HepG2 (cell line): Measurements from ENCODE around the gene GINS2. TPM values are rescaled to one million over a fixed set of nuclear protein-coding genes. Genes with fewer than 3 reads are reported as not detected.

Experiments used
- ATF5 ChIP-seq: sonication (generic); formaldehyde crosslinking; IDR thresholded peaks from 2 replicates; pipeline ENCODE4 v1.4.0; 2020; ENCODE audit warnings: mild to moderate bottlenecking, low read depth, missing genetic modification reagents
- E2F1 ChIP-seq: sonication (generic); formaldehyde crosslinking; IDR thresholded peaks from 2 replicates; pipeline ENCODE4 v1.5.0; 2020; ENCODE audit warnings: missing genetic modification reagents
- FOXP4 ChIP-seq: sonication (generic); formaldehyde crosslinking; IDR thresholded peaks from 2 replicates; pipeline ENCODE4 v1.4.0; 2020; ENCODE audit warnings: missing genetic modification reagents
- GTF2F1 ChIP-seq: fragments of 150-350 bp; IDR thresholded peaks from 2 replicates; pipeline ENCODE4 v1.6.1; 2014; ENCODE audit warnings: low read length
- GZF1 ChIP-seq: sonication (generic); formaldehyde crosslinking; IDR thresholded peaks from 2 replicates; pipeline ENCODE4 v1.5.1; 2020; ENCODE audit warnings: mild to moderate bottlenecking, missing genetic modification reagents
- HBP1 ChIP-seq: IDR thresholded peaks from 2 replicates; pipeline ENCODE4 v1.6.1; 2016; ENCODE audit warnings: low read depth, control low read depth
- KAT8 ChIP-seq: IDR thresholded peaks from 2 replicates; pipeline ENCODE4 v1.6.1; 2016; ENCODE audit warnings: missing genetic modification reagents, missing compliant biosample characterization
- MIER3 ChIP-seq: IDR thresholded peaks from 2 replicates; pipeline ENCODE4 v1.6.1; 2016; ENCODE audit warnings: missing compliant biosample characterization, borderline replicate concordance
- MTA3 ChIP-seq: sonication (generic); formaldehyde crosslinking; IDR thresholded peaks from 2 replicates; pipeline ENCODE4 v1.4.0; 2020; ENCODE audit warnings: missing genetic modification reagents
- NFE2L1 ChIP-seq: sonication (generic); formaldehyde crosslinking; IDR thresholded peaks from 2 replicates; pipeline ENCODE4 v1.4.0; 2020; ENCODE audit warnings: missing genetic modification reagents, mild to moderate bottlenecking, borderline replicate concordance
- NONO ChIP-seq, 2 experiments: fragments of 450-650 bp in 1 of 2; sonication (generic) in 1 of 2; formaldehyde crosslinking in 1 of 2; IDR thresholded peaks in 1 of 2; conservative IDR thresholded peaks in 1 of 2; 2 replicates each; pipeline versions ENCODE4 v1.6.1 to v1.8.0; 2017 to 2022; ENCODE audit warnings: mild to moderate bottlenecking in 1 of 2, missing genetic modification reagents in 1 of 2, moderate library complexity in 1 of 2
- PLRG1 ChIP-seq: fragments of 450-650 bp; conservative IDR thresholded peaks from 2 replicates; pipeline ENCODE4 v1.6.1; 2016
- SCMH1 ChIP-seq: sonication (generic); formaldehyde crosslinking; IDR thresholded peaks from 2 replicates; pipeline ENCODE4 v1.9.0; 2021; ENCODE audit warnings: missing genetic modification reagents, mild to moderate bottlenecking, borderline replicate concordance
- THYN1 ChIP-seq: sonication (generic); formaldehyde crosslinking; IDR thresholded peaks from 2 replicates; pipeline ENCODE4 v1.8.1; 2023; ENCODE audit warnings: low read depth, mild to moderate bottlenecking, moderate library complexity, missing genetic modification reagents, borderline replicate concordance
- ZNF207 ChIP-seq: fragments of 450-650 bp; IDR thresholded peaks from 2 replicates; pipeline ENCODE4 v1.6.1; 2016; ENCODE audit warnings: antibody characterized with exemption, borderline replicate concordance
- ZNF343 ChIP-seq: sonication (generic); formaldehyde crosslinking; IDR thresholded peaks from 2 replicates; pipeline ENCODE4 v1.4.0; 2020; ENCODE audit warnings: mild to moderate bottlenecking, missing genetic modification reagents
- ZNF432 ChIP-seq: sonication (generic); formaldehyde crosslinking; IDR thresholded peaks from 2 replicates; pipeline ENCODE4 v1.5.0; 2020; ENCODE audit warnings: missing genetic modification reagents, mild to moderate bottlenecking, borderline replicate concordance
- ZNF563 ChIP-seq: sonication (generic); formaldehyde crosslinking; IDR thresholded peaks from 2 replicates; pipeline ENCODE4 v1.8.0; 2022; ENCODE audit warnings: mild to moderate bottlenecking, moderate library complexity, missing genetic modification reagents
- ZNF574 ChIP-seq: sonication (generic); formaldehyde crosslinking; IDR thresholded peaks from 2 replicates; pipeline ENCODE4 v1.4.0; 2020; ENCODE audit warnings: missing genetic modification reagents
- ZNF576 ChIP-seq: sonication (generic); formaldehyde crosslinking; IDR thresholded peaks from 2 replicates; pipeline ENCODE4 v1.4.0; 2020; ENCODE audit warnings: mild to moderate bottlenecking, missing genetic modification reagents
- ZNF598 ChIP-seq: sonication (generic); formaldehyde crosslinking; IDR thresholded peaks from 2 replicates; pipeline ENCODE4 v1.5.1; 2020; ENCODE audit warnings: mild to moderate bottlenecking, missing genetic modification reagents, borderline replicate concordance
- polyA plus RNA-seq, 8 experiments: library from polyadenylated mRNA; depleted of rRNA in 3 of 8; stranded (reverse) in 7 of 8; unstranded in 1 of 8; fragments of >200 nt; fragmentation: Illumina TruSeq in 4 of 8; extraction: Trizol in 4 of 8; gene quantifications; 2 replicates each; pipeline versions ENCODE4 v1.2.1 to v1.2.3, GENCODE V29; 2011 to 2016; ENCODE audit warnings: low read depth in 4 of 8, missing spikeins in 1 of 8, mixed read lengths in 1 of 8; ENCODE audit not compliant: insufficient read depth in 1 of 8
- total RNA-seq, 5 experiments: library from RNA; depleted of rRNA; stranded (reverse); fragments of >200 nt; fragmentation: Illumina TruSeq; extraction: Trizol; gene quantifications; 2 replicates each; pipeline ENCODE4 v1.2.3, GENCODE V29; 2016; ENCODE audit warnings: low read depth in 1 of 5

Gene GINS2
- total and polyA plus RNA-seq, 2 of the 13 experiments (the other 11 are each of a cell fraction or from before 2014, with no cell fraction given): 10.6 to 48.3 TPM

- TF ChIP-seq HBP1 (CRISPR knock-in tag): no peak
- no peak for TF ChIP-seq MIER3 (CRISPR knock-in tag)
- TF ChIP-seq E2F1: no peak
- no peak for TF ChIP-seq GZF1 (CRISPR knock-in tag)
- TF ChIP-seq ZNF432: no peak
- no peak for TF ChIP-seq ZNF598 (CRISPR knock-in tag)
- TF ChIP-seq ZNF563 (CRISPR knock-in tag): no peak
- TF ChIP-seq NFE2L1 (CRISPR knock-in tag): no peak
- peak; percentile 60; the same call in 1 of the 2 replicates for TF ChIP-seq THYN1
- TF ChIP-seq KAT8 (CRISPR knock-in tag): no peak; the same call in 1 of the 2 replicates
- no peak for TF ChIP-seq ZNF574 (CRISPR knock-in tag)
- no peak for TF ChIP-seq GTF2F1
- TF ChIP-seq ATF5 (CRISPR knock-in tag): no peak
- TF ChIP-seq MTA3: no peak
- TF ChIP-seq FOXP4 (CRISPR knock-in tag): no peak
- no peak for TF ChIP-seq NONO (IDR thresholded peaks at IDR 0.05)
- TF ChIP-seq NONO (CRISPR knock-in tag; conservative IDR thresholded peaks at IDR 0.05): no peak
- no peak for TF ChIP-seq SCMH1 (CRISPR knock-in tag)
- TF ChIP-seq ZNF576 (CRISPR knock-in tag): no peak
- TF ChIP-seq PLRG1: no peak
- TF ChIP-seq ZNF343 (CRISPR knock-in tag): no peak
- no peak for TF ChIP-seq ZNF207
Observed at GRCh38 chr16:85689285-85689949, 663 bp upstream of the GINS2 start (continued).
